Measurements from ENCODE around the gene KLC3.

KLC3 gene

GRCh38 chr19:45391871-45392665 lies 51.5 kb downstream of the KLC3 start:
- ATAC-seq (ENCODE audit: insufficient read depth, low read depth) (no peak), DNase-seq (no peak)
- Histone ChIP-seq H4K20me1 (ENCODE audit: insufficient read depth, low read length) (no peaks in the 10 kb centered on the region), H3K79me2 (ENCODE audit: insufficient read depth, low read length) (no peaks in the 10 kb centered on the region), H3K27me3 (ENCODE audit: insufficient read depth, low read length, poor library complexity) (no peaks in the 10 kb centered on the region), H3K4me1 (ENCODE audit: insufficient read depth, low read length) (no peaks in the 10 kb centered on the region), H2AFZ (ENCODE audit: low read depth, low read length) (no peak overlapping the region), H3K4me2 (ENCODE audit: insufficient read depth, low read length) (no peak overlapping the region), H3K4me3 (ENCODE audit: low read depth in 1 of 2, low read length in 2 of 2) (no peak overlapping the region), H3K9me3 (ENCODE audit: insufficient read depth, low read length, severe bottlenecking) (no peaks in the 10 kb centered on the region), H3K27ac (ENCODE audit: low read length) (no peak overlapping the region), H3K9ac (ENCODE audit: low read depth, low read length) (no peak overlapping the region), H3K36me3 (ENCODE audit: insufficient read depth, low read length) (no peaks in the 10 kb centered on the region)
- no peak for TF ChIP-seq EZH2 (IDR thresholded peaks at IDR 0.05; ENCODE audit: borderline replicate concordance, low read depth, low read length, severe bottlenecking)
- TF ChIP-seq, protein P1, sequence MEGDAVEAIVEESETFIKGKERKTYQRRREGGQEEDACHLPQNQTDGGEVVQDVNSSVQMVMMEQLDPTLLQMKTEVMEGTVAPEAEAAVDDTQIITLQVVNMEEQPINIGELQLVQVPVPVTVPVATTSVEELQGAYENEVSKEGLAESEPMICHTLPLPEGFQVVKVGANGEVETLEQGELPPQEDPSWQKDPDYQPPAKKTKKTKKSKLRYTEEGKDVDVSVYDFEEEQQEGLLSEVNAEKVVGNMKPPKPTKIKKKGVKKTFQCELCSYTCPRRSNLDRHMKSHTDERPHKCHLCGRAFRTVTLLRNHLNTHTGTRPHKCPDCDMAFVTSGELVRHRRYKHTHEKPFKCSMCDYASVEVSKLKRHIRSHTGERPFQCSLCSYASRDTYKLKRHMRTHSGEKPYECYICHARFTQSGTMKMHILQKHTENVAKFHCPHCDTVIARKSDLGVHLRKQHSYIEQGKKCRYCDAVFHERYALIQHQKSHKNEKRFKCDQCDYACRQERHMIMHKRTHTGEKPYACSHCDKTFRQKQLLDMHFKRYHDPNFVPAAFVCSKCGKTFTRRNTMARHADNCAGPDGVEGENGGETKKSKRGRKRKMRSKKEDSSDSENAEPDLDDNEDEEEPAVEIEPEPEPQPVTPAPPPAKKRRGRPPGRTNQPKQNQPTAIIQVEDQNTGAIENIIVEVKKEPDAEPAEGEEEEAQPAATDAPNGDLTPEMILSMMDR (IDR thresholded peaks at IDR 0.05; ENCODE audit: borderline replicate concordance, extremely low read depth, low read length, poor library complexity, severe bottlenecking) = no peak

- no peak overlapping the region for H3K4me3 ChIP-seq (ENCODE audit: low read depth in 1 of 2, low read length in 2 of 2)
- no peak overlapping the region for H3K4me2 ChIP-seq (ENCODE audit: insufficient read depth, low read length)
- no peaks in the 10 kb centered on the region for H3K4me1 ChIP-seq (ENCODE audit: insufficient read depth, low read length)
- H3K9me3 ChIP-seq (ENCODE audit: insufficient read depth, low read length, severe bottlenecking) = no peaks in the 10 kb centered on the region
- no peak overlapping the region for H3K27ac ChIP-seq (ENCODE audit: low read length)
- ATAC-seq (ENCODE audit: insufficient read depth, low read depth) = no peak
- no peak for TF ChIP-seq EZH2 (IDR thresholded peaks at IDR 0.05; ENCODE audit: borderline replicate concordance, low read depth, low read length, severe bottlenecking)
- TF ChIP-seq, protein P1 (IDR thresholded peaks at IDR 0.05; ENCODE audit: borderline replicate concordance, extremely low read depth, low read length, poor library complexity, severe bottlenecking) = no peak
- no peaks in the 10 kb centered on the region for H3K36me3 ChIP-seq (ENCODE audit: insufficient read depth, low read length)
- H2AFZ ChIP-seq (ENCODE audit: low read depth, low read length) = no peak overlapping the region
- H4K20me1 ChIP-seq (ENCODE audit: insufficient read depth, low read length) = no peaks in the 10 kb centered on the region
- H3K9ac ChIP-seq (ENCODE audit: low read depth, low read length) = no peak overlapping the region
- H3K79me2 ChIP-seq (ENCODE audit: insufficient read depth, low read length) = no peaks in the 10 kb centered on the region
- no peaks in the 10 kb centered on the region for H3K27me3 ChIP-seq (ENCODE audit: insufficient read depth, low read length, poor library complexity)
- DNase-seq = no peak
Measured at GRCh38 chr19:45395821-45396617, 55.5 kb downstream of the KLC3 start.

- H3K4me3 ChIP-seq (ENCODE audit: low read depth in 1 of 2, low read length in 2 of 2) = no peak overlapping the region
- no peaks in the 10 kb centered on the region for H3K36me3 ChIP-seq (ENCODE audit: insufficient read depth, low read length)
- no peak overlapping the region for H2AFZ ChIP-seq (ENCODE audit: low read depth, low read length)
- H3K9ac ChIP-seq (ENCODE audit: low read depth, low read length) = no peak overlapping the region
- H3K27ac ChIP-seq (ENCODE audit: low read length) = no peak overlapping the region
- no peaks in the 10 kb centered on the region for H3K9me3 ChIP-seq (ENCODE audit: insufficient read depth, low read length, severe bottlenecking)
- ATAC-seq (ENCODE audit: insufficient read depth, low read depth) (no peak), DNase-seq (no peak)
- no peaks in the 10 kb centered on the region for H3K79me2 ChIP-seq (ENCODE audit: insufficient read depth, low read length)
- H3K4me2 ChIP-seq (ENCODE audit: insufficient read depth, low read length) = no peak overlapping the region
- H4K20me1 ChIP-seq (ENCODE audit: insufficient read depth, low read length) = no peaks in the 10 kb centered on the region
- peaks cover 9% of the 10 kb centered on the region for H3K4me1 ChIP-seq (ENCODE audit: insufficient read depth, low read length)
- H3K27me3 ChIP-seq (ENCODE audit: insufficient read depth, low read length, poor library complexity) = no peaks in the 10 kb centered on the region
- no peak for TF ChIP-seq EZH2 (IDR thresholded peaks at IDR 0.05; ENCODE audit: borderline replicate concordance, low read depth, low read length, severe bottlenecking)
- TF ChIP-seq, protein P1 (IDR thresholded peaks at IDR 0.05; ENCODE audit: borderline replicate concordance, extremely low read depth, low read length, poor library complexity, severe bottlenecking) = no peak
Measured at GRCh38 chr19:45400192-45400591, 59.6 kb downstream of the KLC3 start.
